ENCODE data around the gene C2orf68. TPM values are rescaled to one million over a fixed set of nuclear protein-coding genes. Genes with fewer than 3 reads are reported as not detected.
"Not testable (repeated sequence)": the region's sequence is repeated elsewhere in the genome, so short reads cannot be mapped to it uniquely, and the experiment has no call there.

The C2orf68 gene
- total and polyA plus RNA-seq, 2 donors (not counting 1 experiment from before 2014, with no cell fraction given) = 15.4 to 26.1 TPM

GRCh38 chr2:85561280-85562212, 50.3 kb downstream of the C2orf68 start, which contains the start of gene GGCX:
Gene GGCX, minus strand, starts transcription at chr2:85561493. Its CDS starts 65 bp downstream, at chr2:85561428.
- H3K27me3 ChIP-seq (ENCODE audit: control insufficient read depth, insufficient read depth, low read length) = no peaks in the 10 kb centered on the region
- H3K9me3 ChIP-seq (ENCODE audit: control insufficient read depth, insufficient read depth, low read depth, low read length) = no peaks in the 10 kb centered on the region
- H3K4me3 ChIP-seq (replicated peaks in 1 of 4; ENCODE audit: control extremely low read depth in 1 of 4, insufficient read depth in 1 of 4, low read depth in 3 of 4, low read length in 4 of 4) = peak within 1 kb of the TSS; percentile 77 to 94 (median 92)
- peak within 1 kb of the TSS; percentile 79 for H3K27ac ChIP-seq (ENCODE audit: insufficient read depth, low read length)
- peak within 1 kb of the TSS; percentile 66 for H3K9ac ChIP-seq (ENCODE audit: insufficient read depth, low read length)
- peak within 1 kb of the TSS; percentile 97 for H2AFZ ChIP-seq (ENCODE audit: low read length)
- H3K4me1 ChIP-seq (ENCODE audit: control insufficient read depth, extremely low read depth, insufficient read depth, low read length) = peaks cover 3% of the 10 kb centered on the region
- DNase-seq (ENCODE audit: low read depth in 2 of 2) = peak; percentile 92 to 95
- H3K4me2 ChIP-seq (ENCODE audit: extremely low read depth, insufficient read depth, low read length) = peak within 1 kb of the TSS; percentile 96
- no peaks in the 10 kb centered on the region for H4K20me1 ChIP-seq (ENCODE audit: control insufficient read depth, extremely low read depth, insufficient read depth, low read length)
- TF ChIP-seq CTCF (conservative IDR thresholded peaks at IDR 0.05 in 1 of 2, IDR thresholded peaks at IDR 0.05 in 1 of 2; ENCODE audit: low read depth in 1 of 2, low read length in 2 of 2) (no peak), EZH2 (IDR thresholded peaks at IDR 0.05; ENCODE audit: low read length, missing control alignments) (no peak)
- peaks cover 26% of the 10 kb centered on the region for H3K79me2 ChIP-seq (ENCODE audit: control insufficient read depth, insufficient read depth, low read length)
- H3K36me3 ChIP-seq (ENCODE audit: control insufficient read depth, insufficient read depth, low read length) = peaks cover 8% of the 10 kb centered on the region

- Histone ChIP-seq H3K4me2 (ENCODE audit: extremely low read depth, insufficient read depth, low read length) (peak overlapping the region; percentile 96), H3K9me3 (ENCODE audit: control insufficient read depth, insufficient read depth, low read depth, low read length) (no peaks in the 10 kb centered on the region), H3K9ac (ENCODE audit: insufficient read depth, low read length) (peak overlapping the region; percentile 66), H4K20me1 (ENCODE audit: control insufficient read depth, extremely low read depth, insufficient read depth, low read length) (no peaks in the 10 kb centered on the region), H3K27ac (ENCODE audit: insufficient read depth, low read length) (peak overlapping the region; percentile 69), H3K4me3 (replicated peaks in 1 of 4; ENCODE audit: control extremely low read depth in 1 of 4, insufficient read depth in 1 of 4, low read depth in 3 of 4, low read length in 4 of 4) (peak overlapping the region; percentile 77 to 94 (median 92)), H3K79me2 (ENCODE audit: control insufficient read depth, insufficient read depth, low read length) (peaks cover 26% of the 10 kb centered on the region), H3K36me3 (ENCODE audit: control insufficient read depth, insufficient read depth, low read length) (peaks cover 10% of the 10 kb centered on the region), H3K4me1 (ENCODE audit: control insufficient read depth, extremely low read depth, insufficient read depth, low read length) (peaks cover 3% of the 10 kb centered on the region), H3K27me3 (ENCODE audit: control insufficient read depth, insufficient read depth, low read length) (no peaks in the 10 kb centered on the region), H2AFZ (ENCODE audit: low read length) (no peak overlapping the region)
- no peak for DNase-seq (ENCODE audit: low read depth in 2 of 2)
- TF ChIP-seq CTCF (conservative IDR thresholded peaks at IDR 0.05 in 1 of 2, IDR thresholded peaks at IDR 0.05 in 1 of 2; ENCODE audit: low read depth in 1 of 2, low read length in 2 of 2) (no peak), EZH2 (IDR thresholded peaks at IDR 0.05; ENCODE audit: low read length, missing control alignments) (no peak)
Observed at GRCh38 chr2:85560812-85561279, 51.0 kb downstream of the C2orf68 start.

- not testable (repeated sequence) for H3K4me1 ChIP-seq (ENCODE audit: control insufficient read depth, extremely low read depth, insufficient read depth, low read length); H2AFZ ChIP-seq (ENCODE audit: low read length)
Observed at GRCh38 chr2:85560403-85560726, 51.5 kb downstream of the C2orf68 start.

More at GRCh38 chr2:85560403-85560726, 51.5 kb downstream of the C2orf68 start:
- peak overlapping the region; percentile 77 to 94 (median 92) for H3K4me3 ChIP-seq (replicated peaks in 1 of 4; ENCODE audit: control extremely low read depth in 1 of 4, insufficient read depth in 1 of 4, low read depth in 3 of 4, low read length in 4 of 4)
- DNase-seq (ENCODE audit: low read depth in 2 of 2); H3K9me3 ChIP-seq (ENCODE audit: control insufficient read depth, insufficient read depth, low read depth, low read length); H3K9ac ChIP-seq (ENCODE audit: insufficient read depth, low read length); H3K27me3 ChIP-seq (ENCODE audit: control insufficient read depth, insufficient read depth, low read length); H4K20me1 ChIP-seq (ENCODE audit: control insufficient read depth, extremely low read depth, insufficient read depth, low read length): not testable (repeated sequence)
- peak overlapping the region; percentile 69 for H3K27ac ChIP-seq (ENCODE audit: insufficient read depth, low read length)
- peak overlapping the region; percentile 96 for H3K4me2 ChIP-seq (ENCODE audit: extremely low read depth, insufficient read depth, low read length)
- H3K36me3 ChIP-seq (ENCODE audit: control insufficient read depth, insufficient read depth, low read length) = peaks cover 13% of the 10 kb centered on the region
- peaks cover 26% of the 10 kb centered on the region for H3K79me2 ChIP-seq (ENCODE audit: control insufficient read depth, insufficient read depth, low read length)
